Endothelial cell of umbilical vein (primary cell): ENCODE results near the gene SLC9B2. TPM values are rescaled to one million over a fixed set of nuclear protein-coding genes. Genes with fewer than 3 reads are reported as not detected.

Experiments
- BruUV-seq: library from RNA; stranded (reverse); fragments of 400-500 nt; replicated peaks from 2 replicates; lab custom pipeline; 2021; lab: Mats Ljungman, UMichigan
- CTCF ChIA-PET: fragments of 300-600, 350-600 bp; sonication (Branson Sonifier 250); formaldehyde crosslinking; loops from one replicate; lab custom pipeline; 2021; ENCODE audit warnings: antibody characterized with exemption, inconsistent platforms; lab: Charles Lee
- POLR2A ChIA-PET: fragments of 300-600, 350-600 bp; sonication (Branson Sonifier 250); formaldehyde crosslinking; loops from one replicate; lab custom pipeline; 2021; ENCODE audit warnings: antibody characterized with exemption, inconsistent platforms; lab: Charles Lee
- DNase-seq: peaks from one replicate; pipeline ENCODE4 v3.0.0-alpha.2; 2011; ENCODE audit warnings: low read depth, low spot score
- FAIRE-seq: peaks from 2 replicates; lab custom pipeline; 2011; peaks lifted over from hg19 to GRCh38; lab: Jason Lieb, UNC
- H2AFZ ChIP-seq: 2 replicates; pipeline ENCODE4 v1.6.0; 2012; ENCODE audit warnings: low read depth, low read length, control low read depth, inconsistent platforms
- H3K27ac ChIP-seq: 2 replicates; pipeline ENCODE4 v1.5.1; 2011; ENCODE audit warnings: low read depth, mild to moderate bottlenecking, control low read depth, low read length, moderate library complexity; ENCODE audit not compliant: insufficient read depth
- H3K27me3 ChIP-seq, 2 experiments: 2 replicates each; pipeline versions ENCODE4 v1.6.0 to v1.6.1; 2011; ENCODE audit warnings: low read length in 2 of 2, mixed read lengths in 1 of 2; ENCODE audit not compliant: control insufficient read depth in 2 of 2, insufficient read depth in 2 of 2
- H3K36me3 ChIP-seq, 2 experiments: 2 replicates in 1 of 2; 3 replicates in 1 of 2; pipeline ENCODE4 v1.5.1; 2011; ENCODE audit warnings: low read length in 2 of 2, mild to moderate bottlenecking in 1 of 2, moderate library complexity in 1 of 2; ENCODE audit not compliant: control insufficient read depth in 2 of 2, insufficient read depth in 2 of 2; ENCODE audit errors: extremely low read depth in 1 of 2
- H3K4me1 ChIP-seq: 3 replicates; pipeline ENCODE4 v1.5.1; 2011; ENCODE audit warnings: mild to moderate bottlenecking, low read length; ENCODE audit not compliant: control insufficient read depth, insufficient read depth; ENCODE audit errors: extremely low read depth
- H3K4me2 ChIP-seq: 2 replicates; pipeline ENCODE4 v1.6.1; 2011; ENCODE audit warnings: low read length, control low read depth, mixed read lengths; ENCODE audit not compliant: insufficient read depth
- H3K4me3 ChIP-seq, 3 experiments: fragments of 200-600 bp in 1 of 3; sonication (generic), shearing (Covaris generic) in 1 of 3; replicated peaks in 1 of 3; 2 replicates each; pipeline ENCODE4 v1.5.1; 2011 to 2016; ENCODE audit warnings: control low read depth in 3 of 3, low read length in 3 of 3, mild to moderate bottlenecking in 2 of 3, inconsistent platforms in 1 of 3, low read depth in 1 of 3, moderate library complexity in 1 of 3; ENCODE audit not compliant: insufficient read depth in 1 of 3
- H3K79me2 ChIP-seq: 2 replicates; pipeline ENCODE4 v1.6.0; 2012; ENCODE audit warnings: low read length, inconsistent platforms; ENCODE audit not compliant: control insufficient read depth, insufficient read depth
- H3K9ac ChIP-seq: replicated peaks from 2 replicates; pipeline ENCODE3; 2011; ENCODE audit warnings: low read length, control low read depth; ENCODE audit not compliant: insufficient read depth; ENCODE audit errors: extremely low read depth
- H3K9me1 ChIP-seq: replicated peaks from 3 replicates; pipeline ENCODE4 v1.6.0; 2011; ENCODE audit warnings: mild to moderate bottlenecking, low read length; ENCODE audit not compliant: control insufficient read depth, insufficient read depth; ENCODE audit errors: extremely low read depth
- H3K9me3 ChIP-seq: replicated peaks from 2 replicates; pipeline ENCODE4 v1.5.1; 2012; ENCODE audit warnings: low read length, inconsistent platforms; ENCODE audit not compliant: control insufficient read depth, insufficient read depth
- H4K20me1 ChIP-seq: replicated peaks from 2 replicates; pipeline ENCODE3; 2011; ENCODE audit warnings: mild to moderate bottlenecking, low read length; ENCODE audit not compliant: control insufficient read depth, insufficient read depth; ENCODE audit errors: extremely low read depth
- CTCF ChIP-seq, 2 donors: IDR thresholded peaks; 1 replicate in 1 of 2; 2 replicates in 1 of 2; pipeline ENCODE4 v1.5.1; 2011; ENCODE audit warnings: low read length in 2 of 2, mild to moderate bottlenecking in 2 of 2, moderate library complexity in 2 of 2, control low read depth in 1 of 2, inconsistent platforms in 1 of 2, low read depth in 1 of 2; ENCODE audit not compliant: insufficient read depth in 1 of 2; ENCODE audit errors: extremely low read depth in 1 of 2
- EZH2 ChIP-seq: IDR thresholded peaks from 2 replicates; pipeline ENCODE4 v1.6.1; 2012; ENCODE audit warnings: borderline replicate concordance, low read depth, mild to moderate bottlenecking, moderate library complexity, low read length, inconsistent platforms; ENCODE audit not compliant: severe bottlenecking
- FOS ChIP-seq: IDR thresholded peaks from 2 replicates; pipeline ENCODE4 v1.6.1; 2011; ENCODE audit warnings: mild to moderate bottlenecking, low read length, moderate library complexity, borderline replicate concordance; ENCODE audit not compliant: insufficient read depth
- GATA2 ChIP-seq: IDR thresholded peaks from 2 replicates; pipeline ENCODE4 v1.7.0; 2011; ENCODE audit warnings: low read depth, mild to moderate bottlenecking, moderate library complexity, mixed read lengths, low read length; ENCODE audit not compliant: insufficient read length, insufficient read depth
- JUN ChIP-seq: IDR thresholded peaks from 2 replicates; pipeline ENCODE4 v1.6.1; 2011; ENCODE audit warnings: borderline replicate concordance, low read depth; ENCODE audit not compliant: insufficient read length, insufficient read depth
- MAX ChIP-seq: IDR thresholded peaks from 2 replicates; pipeline ENCODE4 v1.6.1; 2011; ENCODE audit not compliant: insufficient read depth, insufficient read length
- MYC ChIP-seq: IDR thresholded peaks from one replicate; pipeline ENCODE4 v1.6.1; 2011; ENCODE audit warnings: mild to moderate bottlenecking, low read depth, low read length
- POLR2A ChIP-seq: IDR thresholded peaks from 2 replicates; pipeline ENCODE4 v1.6.1; 2012; ENCODE audit warnings: low read depth, mild to moderate bottlenecking, control low read depth, low read length
- POLR2AphosphoS5 ChIP-seq: IDR thresholded peaks from 2 replicates; pipeline ENCODE4 v1.6.1; 2012; ENCODE audit warnings: low read depth, mild to moderate bottlenecking, control low read depth, low read length, moderate library complexity; ENCODE audit not compliant: insufficient read depth
- dilution Hi-C: fragments of 300-500 bp; cut with MboI; formaldehyde crosslinking; loops from one replicate; pipeline ENCODE4 v1.15.0; 2019; ENCODE audit warnings: low sequenced_read_pairs; ENCODE audit not compliant: extremely low pct_ligation_motif_present
- intact Hi-C: fragments of 100-400 bp; cut with micrococcal nuclease; formaldehyde crosslinking; loops from one replicate; pipeline ENCODE4 v1.10.0; 2022
- polyA plus RNA-seq, 4 experiments: library from polyadenylated mRNA; depleted of rRNA in 3 of 4; stranded (reverse) in 3 of 4; unstranded in 1 of 4; fragments of >200 nt; gene quantifications; 2 replicates each; pipeline versions ENCODE4 v1.2.1 to v1.2.3, GENCODE V29; 2011 to 2012; ENCODE audit warnings: missing spikeins in 1 of 4
- total RNA-seq: library from RNA; stranded (reverse); gene quantifications from 2 replicates; pipeline ENCODE4 v1.2.3, GENCODE V29; 2021

SLC9B2 gene
- total and polyA plus RNA-seq, 2 donors (not counting 3 experiments of a cell fraction or from before 2014, with no cell fraction given), result 9.6 to 23.5 TPM

GRCh38 chr4:103092245-103092644 lies 15.7 kb upstream of the SLC9B2 start:
- Histone ChIP-seq H3K9me3 (no peaks in the 10 kb centered on the region), H3K4me1 (no peaks in the 10 kb centered on the region), H3K9ac (no peak overlapping the region), H4K20me1 (no peaks in the 10 kb centered on the region), H2AFZ (no peak overlapping the region), H3K4me2 (no peak overlapping the region), H3K79me2 (no peaks in the 10 kb centered on the region), H3K36me3 (peaks cover 7 to 8% of the 10 kb centered on the region in 2 experiments), H3K27ac (no peak overlapping the region), H3K27me3 (no peaks in the 10 kb centered on the region), H3K9me1 (no peaks in the 10 kb centered on the region), H3K4me3 (no peak overlapping the region)
- ChIA-PET CTCF (interaction anchor here (0.6 to 5.7 kb wide), 9 partner anchors 8 to 637 kb away, joined by 3 to 40 read pairs (median 3); partner anchors contain the start of gene BDH2), POLR2A (no interaction called here)
- FAIRE-seq, result no peak
- dilution Hi-C loops (no loop called here), intact Hi-C loops (loop anchor here (5.0 to 10.0 kb wide), 2 partner anchors 45 to 843 kb away; no protein-coding TSS in a partner anchor)
- BruUV-seq, result no TSS peak
- no peak for TF ChIP-seq GATA2
- no peak for TF ChIP-seq EZH2
- no peak for TF ChIP-seq POLR2AphosphoS5
- TF ChIP-seq MAX, result no peak
- no peak for TF ChIP-seq CTCF (IDR thresholded peaks at IDR 0.05; ENCODE audit: extremely low read depth in 1 of 2, insufficient read depth in 1 of 2, low read depth in 1 of 2, low read length in 2 of 2)
- TF ChIP-seq POLR2A, result no peak
- TF ChIP-seq FOS, result no peak
- TF ChIP-seq MYC, result no peak
- TF ChIP-seq JUN, result no peak
- DNase-seq, result no peak
